Subcutaneous adipose tissue (tissue), 4 donors: Measurements from ENCODE around the gene REC8. TPM values are rescaled to one million over a fixed set of nuclear protein-coding genes. Genes with fewer than 3 reads are reported as not detected.

Experiments
- total RNA-seq, 4 donors: library from RNA; depleted of rRNA; stranded (reverse); fragments of >200 nt; gene quantifications; one replicate each; pipeline ENCODE4 v1.1.0, GENCODE V29; 2016
- TF ChIP-seq, protein P1 (sequence below): fragments of 450-650 bp; IDR thresholded peaks from one replicate; pipeline ENCODE4 v1.5.1; 2016; ENCODE audit warnings: low read depth, mild to moderate bottlenecking, control low read depth, antibody characterized with exemption, moderate library complexity

Gene REC8
- total RNA-seq, 4 donors from 2014 or later = 3.1 to 27.7 (median 5.5) TPM

DNA sequence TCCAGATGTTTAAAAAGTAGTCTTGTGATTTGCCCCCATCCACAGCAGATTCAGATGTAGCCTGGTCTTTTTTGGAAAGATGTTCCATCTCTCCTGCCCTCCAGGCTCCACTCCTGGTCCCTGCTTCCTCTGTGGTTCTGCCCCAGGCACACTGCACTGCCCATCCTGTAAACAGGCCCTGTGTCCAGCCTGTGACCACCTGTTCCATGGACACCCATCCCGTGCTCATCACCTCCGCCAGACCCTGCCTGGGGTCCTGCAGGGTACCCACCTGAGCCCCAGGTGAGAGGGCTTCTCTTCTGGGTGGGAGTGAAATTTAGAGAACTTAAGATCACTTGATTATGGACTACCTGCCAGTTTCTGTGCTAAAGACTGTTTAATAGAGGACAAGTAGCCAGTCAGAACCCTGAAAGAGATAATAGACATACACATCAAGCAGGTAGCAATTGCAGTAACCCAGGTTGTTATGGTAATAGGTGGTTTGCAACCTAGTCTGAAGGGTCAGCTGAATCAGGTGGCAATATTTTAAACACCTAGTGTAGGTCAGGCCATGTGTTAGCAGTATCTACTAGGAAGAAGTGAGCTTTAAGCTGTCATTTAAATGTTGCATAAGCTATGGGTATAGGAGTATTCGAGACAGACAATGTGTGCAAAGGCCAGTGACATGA is 22.4 kb upstream of the REC8 start:
- TF ChIP-seq, protein P1, sequence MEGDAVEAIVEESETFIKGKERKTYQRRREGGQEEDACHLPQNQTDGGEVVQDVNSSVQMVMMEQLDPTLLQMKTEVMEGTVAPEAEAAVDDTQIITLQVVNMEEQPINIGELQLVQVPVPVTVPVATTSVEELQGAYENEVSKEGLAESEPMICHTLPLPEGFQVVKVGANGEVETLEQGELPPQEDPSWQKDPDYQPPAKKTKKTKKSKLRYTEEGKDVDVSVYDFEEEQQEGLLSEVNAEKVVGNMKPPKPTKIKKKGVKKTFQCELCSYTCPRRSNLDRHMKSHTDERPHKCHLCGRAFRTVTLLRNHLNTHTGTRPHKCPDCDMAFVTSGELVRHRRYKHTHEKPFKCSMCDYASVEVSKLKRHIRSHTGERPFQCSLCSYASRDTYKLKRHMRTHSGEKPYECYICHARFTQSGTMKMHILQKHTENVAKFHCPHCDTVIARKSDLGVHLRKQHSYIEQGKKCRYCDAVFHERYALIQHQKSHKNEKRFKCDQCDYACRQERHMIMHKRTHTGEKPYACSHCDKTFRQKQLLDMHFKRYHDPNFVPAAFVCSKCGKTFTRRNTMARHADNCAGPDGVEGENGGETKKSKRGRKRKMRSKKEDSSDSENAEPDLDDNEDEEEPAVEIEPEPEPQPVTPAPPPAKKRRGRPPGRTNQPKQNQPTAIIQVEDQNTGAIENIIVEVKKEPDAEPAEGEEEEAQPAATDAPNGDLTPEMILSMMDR = no peak

DNA sequence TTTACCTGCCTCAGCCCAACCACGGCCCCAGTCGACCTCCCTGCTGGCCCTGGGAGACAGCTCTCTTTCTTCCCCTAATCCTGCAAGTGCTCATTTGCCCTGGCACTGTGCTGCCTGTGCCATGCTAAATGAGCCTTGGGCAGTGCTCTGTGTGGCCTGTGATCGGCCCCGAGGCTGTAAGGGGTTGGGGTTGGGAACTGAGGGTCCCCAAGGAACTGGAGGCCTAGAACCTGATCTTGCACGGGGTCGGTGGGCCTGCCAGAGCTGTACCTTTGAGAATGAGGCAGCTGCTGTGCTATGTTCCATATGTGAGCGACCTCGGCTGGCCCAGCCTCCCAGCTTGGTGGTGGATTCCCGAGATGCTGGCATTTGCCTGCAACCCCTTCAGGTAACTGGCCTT is 21.8 kb upstream of the REC8 start:
- TF ChIP-seq, protein P1 = no peak

DNA sequence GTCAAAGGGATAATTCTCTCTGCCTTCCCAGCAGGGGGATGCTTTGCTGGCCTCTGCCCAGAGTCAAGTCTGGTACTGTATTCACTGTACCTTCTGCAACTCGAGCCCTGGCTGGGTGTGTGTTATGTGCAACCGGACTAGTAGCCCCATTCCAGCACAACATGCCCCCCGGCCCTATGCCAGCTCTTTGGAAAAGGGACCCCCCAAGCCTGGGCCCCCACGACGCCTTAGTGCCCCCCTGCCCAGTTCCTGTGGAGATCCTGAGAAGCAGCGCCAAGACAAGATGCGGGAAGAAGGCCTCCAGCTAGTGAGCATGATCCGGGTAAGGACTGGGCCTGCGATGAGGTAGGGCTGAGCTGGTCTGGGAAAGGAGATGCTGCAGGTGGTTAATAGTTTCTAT is 21.3 kb upstream of the REC8 start:
- TF ChIP-seq, protein P1 = no peak

DNA sequence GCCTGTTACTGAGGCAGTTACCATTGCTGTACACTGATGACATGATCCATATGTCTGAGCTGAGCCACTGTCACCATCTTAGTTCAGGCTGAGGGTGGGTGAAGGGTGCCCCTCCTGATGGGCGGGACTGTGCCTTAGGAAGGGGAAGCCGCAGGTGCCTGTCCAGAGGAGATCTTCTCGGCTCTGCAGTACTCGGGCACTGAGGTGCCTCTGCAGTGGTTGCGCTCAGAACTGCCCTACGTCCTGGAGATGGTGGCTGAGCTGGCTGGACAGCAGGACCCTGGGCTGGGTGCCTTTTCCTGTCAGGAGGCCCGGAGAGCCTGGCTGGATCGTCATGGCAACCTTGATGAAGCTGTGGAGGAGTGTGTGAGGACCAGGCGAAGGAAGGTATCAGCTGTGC is 20.9 kb upstream of the REC8 start:
- TF ChIP-seq, protein P1 = no peak

DNA sequence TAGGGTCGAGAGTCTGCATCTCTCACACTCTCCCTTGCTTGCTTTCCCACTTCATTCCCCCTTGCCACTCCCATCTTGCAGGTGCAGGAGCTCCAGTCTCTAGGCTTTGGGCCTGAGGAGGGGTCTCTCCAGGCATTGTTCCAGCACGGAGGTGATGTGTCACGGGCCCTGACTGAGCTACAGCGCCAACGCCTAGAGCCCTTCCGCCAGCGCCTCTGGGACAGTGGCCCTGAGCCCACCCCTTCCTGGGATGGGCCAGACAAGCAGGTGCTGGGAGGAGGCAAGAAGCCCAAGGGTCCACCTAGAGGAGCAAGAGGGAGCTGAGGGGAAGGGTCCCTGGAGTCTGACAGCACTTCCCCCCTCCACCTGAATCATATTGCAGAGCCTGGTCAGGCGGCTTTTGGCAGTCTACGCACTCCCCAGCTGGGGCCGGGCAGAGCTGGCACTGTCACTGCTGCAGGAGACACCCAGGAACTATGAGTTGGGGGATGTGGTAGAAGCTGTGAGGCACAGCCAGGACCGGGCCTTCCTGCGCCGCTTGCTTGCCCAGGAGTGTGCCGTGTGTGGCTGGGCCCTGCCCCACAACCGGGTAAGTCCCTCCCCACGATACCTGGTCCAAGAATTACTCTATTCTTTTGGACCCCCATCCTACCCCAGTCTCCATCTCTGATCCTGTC is 20.3 kb upstream of the REC8 start:
- TF ChIP-seq, protein P1 = no peak

DNA sequence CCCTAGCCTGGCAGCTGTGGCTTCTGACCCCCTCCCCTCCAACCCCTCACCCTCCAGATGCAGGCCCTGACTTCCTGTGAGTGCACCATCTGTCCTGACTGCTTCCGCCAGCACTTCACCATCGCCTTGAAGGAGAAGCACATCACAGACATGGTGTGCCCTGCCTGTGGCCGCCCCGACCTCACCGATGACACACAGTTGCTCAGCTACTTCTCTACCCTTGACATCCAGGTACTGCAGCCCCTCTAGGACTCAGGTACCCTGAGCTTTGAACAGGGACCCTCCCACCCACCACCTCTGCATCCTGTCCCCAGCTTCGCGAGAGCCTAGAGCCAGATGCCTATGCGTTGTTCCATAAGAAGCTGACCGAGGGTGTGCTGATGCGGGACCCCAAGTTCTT is 16.8 kb upstream of the REC8 start:
- TF ChIP-seq, protein P1 = no peak

DNA sequence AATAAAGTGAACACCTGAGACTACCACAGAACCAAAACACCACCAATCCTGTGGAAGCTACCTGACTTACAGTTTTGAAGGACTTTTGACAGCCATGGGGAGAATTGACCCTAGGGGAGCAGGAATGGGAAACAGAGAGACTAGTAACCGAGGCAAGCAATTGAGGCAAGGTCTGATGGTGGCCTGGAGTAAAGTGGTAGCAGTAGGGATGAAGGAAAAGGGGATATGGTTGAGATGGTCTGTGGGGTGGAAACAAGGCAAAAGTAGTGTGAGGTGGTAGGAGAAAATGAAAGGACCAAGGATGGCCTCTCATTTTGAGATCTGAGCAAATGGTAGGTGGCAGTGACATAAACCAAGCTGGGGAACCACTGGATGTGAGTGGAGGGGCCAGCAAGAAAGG is 15.0 kb upstream of the REC8 start:
- TF ChIP-seq, protein P1 = no peak
